Osteoblast (primary cell): ENCODE data around the gene CNPY1. TPM values are rescaled to one million over a fixed set of nuclear protein-coding genes. Genes with fewer than 3 reads are reported as not detected.
"Not testable (repeated sequence)": the region's sequence is repeated elsewhere in the genome, so short reads cannot be mapped to it uniquely, and the experiment has no call there.

Experiments used
- DNase-seq: peaks from one replicate; pipeline ENCODE4 v3.0.0; 2011; ENCODE audit warnings: low spot score, mixed read lengths; ENCODE audit not compliant: insufficient read length; ENCODE audit errors: missing footprints
- H2AFZ ChIP-seq: 2 replicates; pipeline ENCODE4 v1.6.0; 2011; ENCODE audit warnings: mild to moderate bottlenecking, low read length
- H3K27ac ChIP-seq: 2 replicates; pipeline ENCODE4 v1.5.1; 2011; ENCODE audit warnings: mild to moderate bottlenecking, low read depth, low read length, moderate library complexity
- H3K27me3 ChIP-seq: 2 replicates; pipeline ENCODE4 v1.6.0; 2012; ENCODE audit warnings: mild to moderate bottlenecking, control low read depth, inconsistent platforms, low read length, moderate library complexity; ENCODE audit not compliant: insufficient read depth
- H3K36me3 ChIP-seq: 2 replicates; pipeline ENCODE4 v1.5.1; 2011; ENCODE audit warnings: mild to moderate bottlenecking, low read length, control low read depth, moderate library complexity; ENCODE audit not compliant: insufficient read depth
- H3K4me1 ChIP-seq: 2 replicates; pipeline ENCODE4 v1.5.1; 2011; ENCODE audit warnings: mild to moderate bottlenecking, low read length, control low read depth, moderate library complexity; ENCODE audit not compliant: insufficient read depth
- H3K4me2 ChIP-seq: 2 replicates; pipeline ENCODE4 v1.6.0; 2011; ENCODE audit warnings: mild to moderate bottlenecking, low read length; ENCODE audit not compliant: insufficient read depth
- H3K4me3 ChIP-seq: fragments of 200-600 bp; sonication (generic); 3 replicates; pipeline ENCODE4 v1.5.1; 2012; ENCODE audit warnings: mild to moderate bottlenecking, low read length, inconsistent platforms; ENCODE audit not compliant: insufficient read depth
- H3K79me2 ChIP-seq: 2 replicates; pipeline ENCODE4 v1.6.0; 2012; ENCODE audit warnings: mild to moderate bottlenecking, low read length, control low read depth, inconsistent platforms; ENCODE audit not compliant: insufficient read depth
- H3K9me3 ChIP-seq: 2 replicates; pipeline ENCODE4 v1.5.1; 2011; ENCODE audit warnings: low read depth, low read length, control low read depth
- H4K20me1 ChIP-seq: 2 replicates; pipeline ENCODE4 v1.6.0; 2012; ENCODE audit warnings: mild to moderate bottlenecking, low read length, control low read depth; ENCODE audit not compliant: insufficient read depth
- CTCF ChIP-seq: IDR thresholded peaks from 2 replicates; pipeline ENCODE4 v1.5.1; 2011; ENCODE audit warnings: mild to moderate bottlenecking, low read depth, low read length, moderate library complexity; ENCODE audit errors: extremely low read depth
- total RNA-seq: library from RNA; depleted of rRNA; stranded (reverse); fragments of >200 nt; gene quantifications from 2 replicates; pipeline ENCODE4 v1.2.3, GENCODE V29; 2012

The CNPY1 gene
- total RNA-seq = not detected in 2 replicates

- not testable (repeated sequence) for H3K79me2 ChIP-seq, H3K4me1 ChIP-seq, H3K36me3 ChIP-seq, H4K20me1 ChIP-seq, H3K27ac ChIP-seq, DNase-seq, H3K4me2 ChIP-seq, H3K9me3 ChIP-seq, H3K4me3 ChIP-seq, H2AFZ ChIP-seq, H3K27me3 ChIP-seq
Measured at GRCh38 chr7:155546449-155546848, at the start of gene CNPY1. TSS of gene CNPY1 (minus strand) at chr7:155546559. CDS start at chr7:155545929, 630 bp downstream.

DNA sequence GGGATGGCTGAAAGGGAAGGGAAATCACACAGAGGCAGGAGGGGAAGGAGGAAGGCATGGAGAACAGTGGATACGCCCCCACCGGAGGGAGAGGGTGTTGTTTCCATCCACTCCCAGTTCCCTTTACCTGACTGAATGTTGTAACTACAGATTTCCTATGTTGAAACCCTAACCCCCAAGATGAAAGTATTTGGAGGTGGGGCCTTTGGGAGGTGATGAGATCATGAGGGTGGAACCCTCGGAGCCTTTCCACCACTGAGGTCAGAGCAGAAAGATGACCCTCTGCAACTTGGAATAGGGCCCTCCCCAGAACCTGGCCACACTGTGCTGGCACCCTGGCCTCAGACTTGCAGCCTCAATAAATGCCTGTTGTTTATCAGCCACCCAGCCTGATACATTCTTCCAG lies 48.6 kb upstream of the CNPY1 start:
- no peak for TF ChIP-seq CTCF
- no peak overlapping the region for H3K4me3 ChIP-seq
- H2AFZ ChIP-seq = no peak overlapping the region
- no peaks in the 10 kb centered on the region for H4K20me1 ChIP-seq
- no peaks in the 10 kb centered on the region for H3K4me1 ChIP-seq
- no peak overlapping the region for H3K4me2 ChIP-seq
- H3K27me3 ChIP-seq = peaks cover 9% of the 10 kb centered on the region
- no peak overlapping the region for H3K27ac ChIP-seq
- H3K9me3 ChIP-seq = no peaks in the 10 kb centered on the region
- H3K36me3 ChIP-seq = no peaks in the 10 kb centered on the region
- H3K79me2 ChIP-seq = no peaks in the 10 kb centered on the region
- DNase-seq = peak; percentile 62

- H4K20me1 ChIP-seq = no peaks in the 10 kb centered on the region
- H3K36me3 ChIP-seq = no peaks in the 10 kb centered on the region
- no peaks in the 10 kb centered on the region for H3K79me2 ChIP-seq
- H3K9me3 ChIP-seq = no peaks in the 10 kb centered on the region
- no peak overlapping the region for H3K4me3 ChIP-seq
- peaks cover 5% of the 10 kb centered on the region for H3K27me3 ChIP-seq
- H3K4me1 ChIP-seq = no peaks in the 10 kb centered on the region
- no peak overlapping the region for H3K27ac ChIP-seq
- peak; percentile 25 for DNase-seq
- no peak overlapping the region for H2AFZ ChIP-seq
- no peak overlapping the region for H3K4me2 ChIP-seq
- no peak for TF ChIP-seq CTCF
Measured at GRCh38 chr7:155594163-155594732, 47.9 kb upstream of the CNPY1 start.

- Histone ChIP-seq H3K9me3 (no peaks in the 10 kb centered on the region), H3K79me2 (no peaks in the 10 kb centered on the region), H3K4me3 (no peak overlapping the region), H3K4me1 (no peaks in the 10 kb centered on the region), H3K4me2 (no peak overlapping the region), H2AFZ (no peak overlapping the region), H3K27me3 (peaks cover 7% of the 10 kb centered on the region), H4K20me1 (no peaks in the 10 kb centered on the region), H3K36me3 (no peaks in the 10 kb centered on the region), H3K27ac (no peak overlapping the region)
- DNase-seq = peak; percentile 68
- no peak for TF ChIP-seq CTCF
Measured at GRCh38 chr7:155593461-155594162, 47.3 kb upstream of the CNPY1 start.
